NCI-H526 treated with DMSO at 0.1 percent for 48 hours (cell line): ENCODE data around the gene CHMP2A.
"Not testable (repeated sequence)": the region's sequence is repeated elsewhere in the genome, so short reads cannot be mapped to it uniquely, and the experiment has no call there.

Source experiments
- DNase-seq: peaks from one replicate; lab custom pipeline; 2025; lab: John Stamatoyannopoulos, UW

Gene CHMP2A

DNA sequence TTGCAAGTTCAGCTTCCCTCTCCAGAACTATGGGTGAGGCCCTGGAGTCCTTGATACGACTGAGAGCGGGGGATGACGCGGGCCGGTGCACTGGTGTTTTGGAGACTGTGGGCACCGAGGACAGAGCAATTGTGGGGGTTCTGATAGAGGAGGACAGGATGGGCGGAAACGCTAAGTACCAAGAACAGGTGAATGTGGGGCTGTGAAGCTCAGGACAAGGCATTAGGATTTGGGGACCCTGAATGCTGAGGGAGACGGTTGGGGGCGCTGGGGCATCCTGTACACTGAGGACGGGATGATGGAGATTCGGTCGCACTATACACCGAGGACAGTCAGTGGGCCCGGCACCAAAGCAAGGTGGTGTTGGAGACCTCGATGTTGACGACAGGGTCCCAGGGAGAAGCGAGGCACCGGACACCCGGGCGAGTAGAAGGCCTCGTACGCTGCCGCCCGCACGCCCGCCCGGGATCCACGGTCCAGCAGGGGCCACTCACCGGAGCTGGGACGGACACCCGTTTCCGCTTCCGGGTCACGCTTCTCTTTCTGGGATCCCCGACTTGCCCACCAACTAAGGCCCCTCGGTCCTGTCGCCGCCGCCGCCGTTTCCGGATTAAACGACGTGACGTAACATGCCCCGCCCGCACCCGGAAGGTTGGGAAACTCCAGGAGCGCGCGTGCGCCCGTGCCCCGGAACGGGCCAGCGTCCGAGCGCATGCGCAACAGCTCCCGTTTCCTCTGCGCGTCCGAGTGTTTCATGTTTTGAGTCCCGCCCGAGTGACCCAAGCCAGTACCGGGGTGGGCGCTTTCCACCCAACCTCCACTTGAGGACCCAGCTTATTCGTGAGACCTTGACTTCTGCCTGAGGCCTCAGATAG is at the start of gene CHMP2A:
TSS of gene CHMP2A (minus strand) at position 612 of the 875 bp plus-strand sequence. CDS start 893 bp downstream, outside the sequence.
- no peak for DNase-seq

DNA sequence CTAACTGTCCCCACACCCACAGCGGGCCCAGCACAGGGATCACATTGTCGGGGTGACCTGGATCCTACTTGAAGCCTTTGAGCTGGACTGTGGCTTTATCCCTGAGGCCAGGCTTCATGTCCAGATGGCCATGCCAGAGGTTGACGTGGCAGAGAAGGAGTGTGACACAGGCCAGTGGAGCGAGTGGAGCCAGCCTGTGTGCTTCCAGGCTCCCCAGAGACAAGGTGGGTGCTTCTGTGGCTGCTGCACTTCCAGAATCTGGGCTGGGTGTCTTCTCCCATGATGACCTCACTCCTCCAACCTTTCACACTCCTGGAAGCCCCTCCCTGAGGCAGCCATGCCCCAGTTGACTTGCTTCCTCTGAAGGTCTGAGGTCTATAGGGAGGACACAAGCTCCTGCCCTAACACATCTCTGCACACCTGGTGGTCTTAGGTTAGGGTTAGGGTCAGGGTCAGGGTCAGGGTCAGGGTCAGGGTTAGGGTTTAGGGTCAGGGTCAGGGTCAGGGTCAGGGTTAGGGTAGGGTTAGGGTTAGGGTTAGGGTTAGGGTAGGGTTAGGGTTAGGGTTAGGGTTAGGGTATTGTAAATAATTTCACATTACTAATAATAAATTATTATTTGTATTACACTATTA is 31.3 kb upstream of the CHMP2A start:
- no peak for DNase-seq

DNA sequence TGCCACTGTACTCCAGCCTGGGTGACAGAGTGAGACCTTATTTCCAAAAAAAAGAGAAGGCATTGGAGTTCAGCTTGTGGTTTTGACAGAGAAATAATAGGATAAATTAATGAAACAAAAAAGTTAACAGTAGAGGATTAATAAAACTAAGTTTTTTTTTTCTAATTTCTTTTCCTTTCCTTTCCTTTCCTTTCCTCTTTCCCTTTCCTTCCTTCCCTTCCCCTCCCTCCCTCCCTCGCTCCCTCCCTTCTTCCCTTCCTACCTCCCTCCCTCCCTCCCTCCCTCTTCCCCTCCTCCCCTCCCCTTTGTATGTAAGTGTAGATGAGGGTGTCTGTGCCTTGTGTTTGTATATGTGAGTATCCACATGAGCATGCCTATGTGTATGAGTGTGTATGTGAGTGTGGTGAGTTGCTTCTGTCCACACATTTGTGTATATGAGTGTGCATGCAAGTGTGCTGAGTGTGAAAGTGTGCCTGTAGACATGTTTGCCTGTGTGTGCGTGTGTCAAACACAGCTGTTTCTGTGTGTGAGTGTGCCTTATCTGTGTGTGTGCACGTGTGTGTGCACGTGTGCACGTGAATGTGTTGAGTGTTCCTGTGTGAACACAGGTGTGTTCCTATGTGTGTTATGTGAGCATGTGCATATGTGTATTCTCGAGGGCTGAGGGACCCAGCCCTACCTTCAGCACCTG is 30.7 kb upstream of the CHMP2A start:
- no peak for DNase-seq

DNA sequence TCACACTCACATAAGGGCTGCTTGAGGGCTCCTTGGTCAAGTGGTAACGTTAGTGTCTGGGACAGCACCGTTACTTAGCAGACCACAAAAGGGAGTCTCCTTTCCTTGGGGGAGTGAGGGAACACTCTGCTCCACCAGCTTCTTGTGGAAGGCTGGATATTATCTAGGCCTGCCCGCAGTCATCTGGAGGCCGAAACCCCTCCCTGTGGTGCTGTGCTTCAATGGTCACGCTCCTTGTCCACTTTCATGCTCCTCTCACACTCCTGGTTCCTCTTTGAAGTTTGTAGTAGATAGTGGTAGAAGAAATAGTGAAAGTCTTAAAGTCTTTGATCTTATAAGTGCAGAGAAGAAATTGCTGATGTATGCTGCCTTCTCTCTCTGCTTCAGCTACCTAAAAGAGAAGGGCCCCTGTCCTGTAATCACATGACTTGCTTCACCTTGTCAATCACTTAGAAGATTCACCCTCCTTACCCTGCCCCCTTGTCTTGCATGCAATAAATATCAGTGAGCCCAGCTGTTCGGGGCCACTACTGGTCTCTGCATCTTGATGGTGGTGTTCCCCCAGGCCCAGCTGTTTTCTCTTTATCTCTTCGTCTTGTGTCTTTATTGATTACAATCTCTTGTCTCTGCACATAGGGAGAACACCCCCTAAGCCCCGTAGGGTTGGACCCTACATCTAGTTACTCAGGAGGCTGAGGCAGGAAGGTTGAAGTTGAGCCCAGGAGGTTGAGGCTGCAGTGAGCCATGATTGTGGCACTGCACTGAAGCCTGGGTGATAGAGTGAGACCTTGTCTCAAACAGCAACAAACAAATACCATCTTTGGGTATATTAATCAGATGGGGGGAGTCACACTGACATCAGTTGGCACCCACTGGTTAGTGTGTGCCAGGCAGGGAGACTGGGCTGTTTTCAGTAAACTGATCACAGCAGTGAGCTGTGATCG is 29.9 kb upstream of the CHMP2A start:
- no peak for DNase-seq

DNA sequence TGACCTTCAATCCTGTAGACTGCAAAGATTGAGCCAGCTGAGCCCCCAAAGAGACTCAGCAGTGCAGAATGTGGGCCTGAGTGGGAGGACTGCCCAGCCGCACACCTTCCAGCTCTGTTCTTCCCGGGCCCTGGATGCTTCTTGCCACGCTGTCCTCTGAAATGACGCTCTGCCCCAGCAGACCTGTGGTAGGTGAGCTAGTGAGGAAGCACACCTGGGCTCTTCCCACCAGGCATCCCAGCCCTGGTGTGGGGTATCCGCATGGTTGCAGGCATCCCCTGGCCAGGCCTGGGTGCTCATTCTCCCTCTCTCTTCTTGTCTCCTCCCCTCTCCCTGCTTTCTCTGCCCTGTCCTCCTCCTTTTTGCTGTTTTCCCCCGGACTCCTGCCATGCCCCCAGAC is 28.1 kb upstream of the CHMP2A start:
- no peak for DNase-seq

DNA sequence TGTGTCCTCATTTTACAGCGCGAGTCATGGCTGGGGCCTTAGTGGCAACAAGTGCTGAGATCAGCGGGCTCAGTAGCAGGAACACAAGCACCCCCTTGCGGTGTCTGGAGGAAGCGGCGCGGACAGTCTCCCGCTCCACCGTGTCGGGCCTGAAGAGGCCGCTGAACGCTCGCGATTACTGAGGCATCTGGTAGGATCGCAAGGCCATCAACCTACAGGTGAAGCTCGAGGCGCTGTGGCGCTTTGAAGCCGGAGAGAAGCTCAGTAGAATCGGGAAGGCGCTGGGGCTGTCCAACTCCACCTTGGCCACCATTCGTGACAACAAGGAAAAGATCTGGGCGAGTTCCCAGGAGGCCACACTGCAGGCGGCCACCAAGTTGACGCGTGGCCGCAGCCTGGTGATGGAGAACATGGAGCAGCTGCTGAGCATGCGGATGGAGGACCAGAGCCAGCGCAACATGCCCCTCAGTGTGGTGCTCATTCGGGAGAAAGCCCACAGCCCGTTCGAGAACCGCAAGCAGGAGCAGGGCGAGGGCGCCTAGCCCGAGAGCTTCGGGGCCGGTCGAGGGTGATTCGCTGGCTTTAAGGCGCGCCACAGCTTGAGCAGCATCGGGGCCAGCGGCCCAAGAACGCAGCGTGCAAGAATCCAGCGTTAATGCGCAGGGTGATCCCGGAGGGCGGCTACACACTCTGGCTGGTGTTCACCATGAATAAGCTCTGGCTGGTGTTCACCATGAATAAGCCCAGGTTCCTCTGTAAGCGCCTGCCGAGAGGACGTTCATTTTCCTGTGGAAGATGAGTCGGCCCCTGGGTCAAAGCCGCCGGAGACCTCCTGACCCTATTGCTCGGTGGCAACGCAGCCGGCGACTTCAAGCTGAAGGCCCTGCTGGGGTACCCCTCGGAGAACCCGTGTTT is 26.6 kb upstream of the CHMP2A start:
- no peak for DNase-seq

DNA sequence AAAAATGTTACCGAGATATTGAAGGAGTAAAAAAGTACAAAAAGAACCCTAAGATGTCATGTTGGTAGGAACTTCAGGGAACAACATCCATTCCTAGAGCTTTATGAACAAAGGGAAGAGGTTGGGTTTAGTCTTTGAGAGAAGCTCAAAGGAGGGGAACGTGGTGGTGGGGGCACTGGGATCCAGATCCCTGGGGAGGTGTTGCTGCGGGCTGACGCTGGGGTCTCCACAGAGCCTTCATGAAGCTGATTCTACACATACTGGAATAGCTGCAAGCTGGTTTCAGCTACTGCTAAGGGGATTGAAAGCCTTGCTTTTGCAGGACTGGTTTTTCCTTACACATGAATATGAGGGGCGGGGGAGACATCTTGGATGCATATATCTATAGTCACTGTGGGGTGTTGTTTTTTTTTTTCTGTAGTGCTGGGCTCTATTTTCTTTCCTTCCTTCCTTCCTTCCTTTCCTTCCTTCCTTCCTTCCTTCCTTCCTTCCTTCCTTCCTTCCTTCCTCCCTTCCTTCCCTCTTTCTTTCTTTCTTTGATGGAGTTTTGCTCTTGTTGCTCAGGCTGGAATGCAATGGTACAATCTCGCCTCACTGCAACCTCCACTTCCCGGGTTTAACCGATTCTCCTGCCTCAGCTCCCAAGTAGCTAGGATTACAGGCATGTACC is 24.7 kb upstream of the CHMP2A start:
- no peak for DNase-seq

DNA sequence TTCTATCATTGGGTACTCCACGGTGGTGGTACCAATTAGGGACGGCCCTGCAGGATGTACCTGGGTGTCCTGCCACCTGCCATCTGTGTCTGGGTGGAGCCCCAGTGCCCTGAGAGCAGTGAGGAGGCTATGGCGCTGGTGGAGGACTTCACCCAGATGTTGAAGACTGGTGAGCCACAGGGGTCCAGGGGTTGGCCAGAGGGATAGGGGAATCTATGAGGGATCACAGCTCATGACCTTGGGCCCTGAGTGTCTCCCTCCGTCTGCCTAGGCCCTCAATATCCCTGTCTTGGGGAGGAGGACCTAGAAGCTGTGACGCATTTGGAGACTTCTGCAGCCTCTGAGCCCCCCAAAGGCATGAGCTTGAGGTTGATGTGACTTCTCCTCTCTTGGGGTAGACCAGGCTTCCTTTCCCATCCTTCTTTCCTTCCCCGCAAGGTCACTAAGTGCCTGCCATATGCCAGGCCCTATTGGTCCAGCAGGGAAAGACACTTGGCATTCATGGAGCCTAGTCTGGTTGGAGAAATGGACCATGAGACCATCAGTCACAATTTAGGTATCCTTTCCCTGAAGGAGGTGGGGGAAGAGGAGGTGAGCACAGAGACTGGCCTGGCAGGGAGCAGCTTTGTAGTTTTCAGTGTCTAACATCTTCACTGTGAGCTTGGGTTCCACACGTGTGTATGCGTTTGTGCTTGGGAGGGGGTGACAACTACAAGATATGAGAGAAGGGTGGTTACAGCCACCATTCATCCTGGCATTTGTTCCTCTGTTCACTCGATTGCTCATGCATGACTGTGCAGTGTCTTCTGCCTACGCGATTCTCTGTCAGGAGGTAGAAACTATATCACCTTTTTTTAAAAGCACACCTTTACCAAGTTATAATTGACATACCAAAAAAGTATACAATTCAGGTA is 23.4 kb upstream of the CHMP2A start:
- no peak for DNase-seq

DNA sequence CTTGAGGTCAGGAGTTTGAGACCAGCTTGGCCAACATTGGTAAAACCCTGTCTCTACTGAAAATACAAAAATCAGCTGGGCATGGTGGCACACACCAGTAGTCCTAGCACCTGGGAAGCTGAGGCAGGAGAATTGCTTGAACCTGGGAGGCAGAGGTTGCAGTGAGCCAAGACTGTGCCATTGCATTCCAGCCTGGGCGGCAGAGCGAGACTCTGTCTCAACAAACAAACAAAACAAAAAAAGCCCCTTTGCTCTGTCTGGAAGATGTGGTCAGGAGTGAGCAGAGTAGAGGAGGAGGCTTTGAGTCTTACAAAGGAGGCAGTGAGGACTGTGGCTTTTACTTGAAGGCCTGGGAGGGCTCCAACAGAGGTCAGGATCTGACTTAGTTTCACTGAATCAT is 22.7 kb upstream of the CHMP2A start:
- not testable (repeated sequence) for DNase-seq

DNA sequence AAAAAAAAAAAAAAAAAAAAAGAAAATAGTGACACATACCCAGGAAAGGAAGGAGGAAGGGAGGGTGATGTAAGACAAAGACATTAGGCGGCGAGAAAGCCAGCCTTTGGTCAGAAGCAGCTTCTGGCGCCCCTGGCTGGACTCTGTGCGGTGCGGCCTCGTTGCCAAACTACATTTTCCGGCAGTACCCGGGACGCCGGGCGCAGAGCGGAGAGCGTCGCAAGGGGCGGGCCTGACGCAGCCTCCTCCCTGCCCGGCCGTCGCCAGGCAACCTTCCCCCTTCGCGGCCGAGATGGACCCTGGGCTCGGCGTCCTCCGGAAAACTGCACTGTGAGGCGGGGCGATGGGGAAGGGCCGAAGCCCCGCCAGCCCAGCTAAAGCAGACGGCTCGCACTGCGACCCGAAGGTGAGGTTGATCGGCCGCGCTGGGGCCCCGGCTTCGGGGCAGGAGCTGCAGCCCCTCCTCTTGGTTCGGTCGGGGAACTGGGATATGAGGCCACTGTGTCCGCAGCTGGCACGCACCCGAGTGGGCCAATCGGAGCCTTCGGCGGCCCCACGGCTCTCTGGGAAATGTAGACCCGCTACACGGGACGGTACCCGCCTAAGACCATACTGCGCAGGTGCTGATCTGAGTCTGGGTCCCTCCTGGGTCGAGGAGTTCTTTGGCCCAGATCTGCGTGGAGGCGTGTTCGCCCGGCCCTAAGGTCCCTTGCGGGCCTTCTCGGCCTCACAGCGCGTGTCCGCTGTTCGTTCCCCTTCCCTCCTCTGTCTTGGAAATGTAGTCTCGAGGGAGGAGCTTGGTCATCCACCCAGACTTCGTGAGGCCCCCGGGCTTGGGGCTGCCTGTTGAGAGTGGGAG is 20.5 kb upstream of the CHMP2A start:
- DNase-seq, result no peak

DNA sequence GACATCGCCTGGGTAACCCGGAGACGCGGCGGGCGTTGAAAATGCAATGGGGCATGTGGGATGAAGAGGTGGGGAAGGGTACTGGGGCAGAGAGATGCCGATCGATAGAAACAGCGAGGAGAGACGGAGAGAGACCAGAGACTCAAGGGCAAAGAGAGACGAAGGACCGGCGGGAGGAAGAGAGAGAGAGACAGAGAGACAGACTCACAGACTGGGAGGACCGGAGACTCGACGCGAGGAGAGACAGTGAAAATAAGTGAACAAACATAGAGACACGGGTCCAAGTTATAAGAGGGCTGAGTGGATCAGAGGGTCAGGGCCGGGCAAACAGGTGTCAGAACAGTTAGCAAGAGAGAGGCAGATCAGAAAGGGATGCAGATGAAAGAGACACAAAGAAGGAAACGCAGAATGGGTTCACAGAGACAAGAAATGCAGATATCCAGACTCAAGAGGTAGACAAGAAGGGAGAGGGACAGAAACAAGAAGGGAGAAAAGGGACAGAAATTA is 18.8 kb upstream of the CHMP2A start:
- no peak for DNase-seq

DNA sequence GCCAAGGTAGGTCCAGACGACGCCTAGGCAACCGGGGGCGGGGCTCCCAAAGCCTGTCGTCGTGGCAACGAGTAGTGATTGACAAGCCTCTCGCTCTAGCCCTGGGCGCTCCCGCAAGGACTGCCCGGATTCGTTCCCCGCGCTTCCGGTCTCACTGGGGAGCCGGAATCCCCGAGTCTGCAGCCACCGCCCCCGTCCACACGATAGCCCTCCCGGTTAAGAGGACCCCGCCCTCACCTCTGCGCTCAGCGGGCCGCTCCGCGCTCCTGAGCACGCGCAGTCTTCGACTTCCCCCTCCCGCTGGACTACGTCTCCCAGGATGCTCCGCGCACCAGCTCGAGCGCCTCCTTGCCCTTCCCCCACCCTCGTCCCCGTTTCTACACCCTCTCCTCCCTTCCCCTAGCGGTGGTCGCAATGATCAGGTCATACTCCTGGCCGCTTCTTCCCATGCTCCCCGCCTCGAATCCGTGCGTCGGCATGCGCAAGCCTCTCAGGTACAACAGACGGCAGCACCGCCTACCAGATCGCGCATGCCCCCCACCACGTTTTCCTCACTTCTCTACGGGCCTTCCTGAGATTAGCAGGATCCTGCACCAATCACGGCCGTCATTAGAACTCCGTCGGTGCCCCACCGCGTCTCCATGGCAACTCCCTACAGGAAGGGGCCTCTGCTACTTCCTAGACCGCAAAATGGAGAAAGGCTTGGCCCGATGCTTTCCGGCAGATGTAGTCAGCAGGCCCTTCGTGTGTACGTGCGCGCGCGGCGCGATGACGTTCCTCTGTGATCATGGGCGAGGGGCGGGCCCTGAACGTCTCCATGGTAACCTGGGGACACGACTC is 18.1 kb upstream of the CHMP2A start, which contains the start of gene MZF1:
TSS of gene MZF1 (minus strand) at position 518 of the 840 bp plus-strand sequence. CDS start 1,946 bp downstream, outside the sequence.
- DNase-seq, result no peak

DNA sequence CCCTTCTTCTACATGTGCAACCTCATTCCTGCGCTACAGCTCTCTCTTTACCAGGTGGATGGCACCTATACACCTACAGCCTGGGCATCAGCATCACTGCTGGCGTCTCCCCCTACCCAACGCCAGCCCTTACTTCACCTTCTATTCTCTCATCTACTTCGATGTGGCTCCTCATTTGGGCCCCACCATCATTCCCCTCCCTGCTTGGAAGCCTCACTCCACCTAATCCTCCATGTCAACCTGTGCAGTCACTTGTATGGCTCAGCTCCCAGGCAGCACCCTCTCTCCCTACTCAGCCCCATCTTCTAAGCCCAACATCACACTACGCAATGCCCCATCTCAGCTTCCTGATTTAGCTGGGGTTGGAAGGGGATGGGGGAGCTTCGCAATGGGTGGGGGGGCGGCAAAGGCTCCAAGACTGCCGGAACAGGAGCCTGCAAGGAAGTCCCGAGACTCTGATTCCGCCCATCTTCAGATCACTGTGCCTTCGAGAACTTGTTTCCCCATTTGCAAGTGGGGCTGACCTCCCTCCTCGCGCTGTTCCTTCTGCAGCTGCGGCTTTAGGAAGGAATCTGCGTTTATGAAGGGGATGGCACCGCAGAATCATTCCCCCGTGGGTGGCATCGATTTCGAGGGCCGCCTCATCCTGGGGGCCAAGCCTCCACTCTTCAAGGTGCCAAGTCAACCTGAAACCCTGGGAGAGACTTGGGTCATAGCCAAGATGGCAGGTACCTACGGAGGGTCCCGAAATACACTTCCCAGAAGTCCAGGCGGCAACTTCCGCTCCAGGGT is 17.3 kb upstream of the CHMP2A start:
- no peak for DNase-seq

DNA sequence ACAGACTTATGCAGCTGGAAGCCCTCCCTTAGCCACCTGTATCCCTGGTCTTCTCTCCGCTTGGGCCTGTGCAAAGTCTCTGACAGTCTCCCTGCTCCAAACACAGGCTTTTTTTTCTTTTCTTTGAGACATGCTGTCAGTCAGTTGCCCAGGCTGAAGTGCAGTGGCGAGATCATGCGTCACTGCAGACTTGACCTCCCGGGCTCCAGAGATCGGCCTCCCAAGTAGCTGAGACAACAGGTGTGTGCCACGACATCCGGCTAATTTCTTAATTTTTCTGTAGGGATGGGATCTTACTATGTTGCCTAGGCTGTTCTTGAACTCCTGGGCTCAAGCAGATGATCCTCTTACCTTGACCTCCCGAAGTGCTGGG is 16.7 kb upstream of the CHMP2A start:
- DNase-seq, result no peak

DNA sequence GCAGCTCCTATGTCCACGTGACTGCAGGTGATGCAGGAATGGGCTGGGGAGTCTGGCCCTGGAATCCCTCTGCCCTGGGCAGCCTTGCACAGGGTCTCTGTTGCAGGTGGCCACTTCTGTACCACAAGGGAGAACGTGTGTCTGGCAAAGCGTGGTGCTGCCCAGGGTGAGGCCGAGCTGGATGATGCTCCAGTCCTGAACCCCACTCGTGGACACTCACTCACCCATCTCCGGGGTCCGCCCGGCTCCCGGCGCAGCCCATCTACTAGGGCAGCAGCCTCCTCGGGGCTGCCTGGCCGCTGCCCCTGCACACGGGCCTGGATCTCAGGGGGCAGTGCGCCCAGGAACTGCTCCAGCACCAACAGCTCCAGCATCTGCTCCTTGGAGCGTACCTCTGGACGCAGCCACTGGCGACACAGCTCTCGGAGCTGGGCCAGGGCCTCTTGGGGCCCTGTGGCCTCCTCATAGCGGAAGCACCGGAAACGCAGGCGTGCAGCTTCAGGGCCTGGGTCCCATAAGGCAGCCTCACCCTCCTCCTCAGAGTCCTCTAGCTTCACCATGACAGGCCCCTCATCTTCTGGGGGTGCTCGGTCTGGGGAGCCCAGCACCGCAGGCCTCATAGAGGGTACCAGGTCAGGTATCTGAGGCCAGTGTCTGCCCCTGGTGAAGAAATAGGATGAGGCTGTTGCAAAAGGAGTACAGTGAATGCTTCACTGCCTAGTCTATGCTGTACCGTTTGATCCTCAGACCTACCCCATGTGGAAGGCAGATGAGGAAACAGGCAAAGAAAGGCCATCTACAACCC is 16.1 kb upstream of the CHMP2A start:
- no peak for DNase-seq
